ENCODE results near the gene RPTOR.
"Not testable (repeated sequence)": the region's sequence is repeated elsewhere in the genome, so short reads cannot be mapped to it uniquely, and the experiment has no call there.

Gene RPTOR

DNA sequence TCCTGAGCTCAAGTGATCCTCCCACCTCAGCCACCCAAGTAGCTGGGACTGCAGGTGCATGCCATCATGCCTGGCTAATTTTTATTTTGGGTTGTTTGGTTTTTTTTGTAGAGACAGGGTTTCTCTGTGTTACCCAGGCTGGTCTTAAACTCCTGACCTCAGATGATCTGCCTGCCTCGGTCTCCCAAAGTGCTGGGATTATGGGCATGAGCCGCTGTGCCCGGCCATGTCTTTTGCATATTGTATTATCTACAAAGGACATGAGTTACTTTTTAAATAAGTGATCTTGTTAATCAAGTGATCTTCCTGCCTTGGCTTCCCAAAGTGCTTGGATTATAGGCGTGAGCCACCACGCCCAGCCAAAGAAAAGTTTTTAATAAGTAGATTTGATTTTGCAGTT, 252.6 kb downstream of the RPTOR start:
- H3K27ac ChIP-seq (ENCODE audit: low read depth, low read length); H3K27me3 ChIP-seq (ENCODE audit: control insufficient read depth, insufficient read depth, low read length); H3K9ac ChIP-seq (ENCODE audit: low read length); H3K4me1 ChIP-seq (ENCODE audit: control insufficient read depth, insufficient read depth, low read length); H3K36me3 ChIP-seq (ENCODE audit: control insufficient read depth, insufficient read depth, low read length); H3K4me3 ChIP-seq (ENCODE audit: low read length): not testable (repeated sequence)

DNA sequence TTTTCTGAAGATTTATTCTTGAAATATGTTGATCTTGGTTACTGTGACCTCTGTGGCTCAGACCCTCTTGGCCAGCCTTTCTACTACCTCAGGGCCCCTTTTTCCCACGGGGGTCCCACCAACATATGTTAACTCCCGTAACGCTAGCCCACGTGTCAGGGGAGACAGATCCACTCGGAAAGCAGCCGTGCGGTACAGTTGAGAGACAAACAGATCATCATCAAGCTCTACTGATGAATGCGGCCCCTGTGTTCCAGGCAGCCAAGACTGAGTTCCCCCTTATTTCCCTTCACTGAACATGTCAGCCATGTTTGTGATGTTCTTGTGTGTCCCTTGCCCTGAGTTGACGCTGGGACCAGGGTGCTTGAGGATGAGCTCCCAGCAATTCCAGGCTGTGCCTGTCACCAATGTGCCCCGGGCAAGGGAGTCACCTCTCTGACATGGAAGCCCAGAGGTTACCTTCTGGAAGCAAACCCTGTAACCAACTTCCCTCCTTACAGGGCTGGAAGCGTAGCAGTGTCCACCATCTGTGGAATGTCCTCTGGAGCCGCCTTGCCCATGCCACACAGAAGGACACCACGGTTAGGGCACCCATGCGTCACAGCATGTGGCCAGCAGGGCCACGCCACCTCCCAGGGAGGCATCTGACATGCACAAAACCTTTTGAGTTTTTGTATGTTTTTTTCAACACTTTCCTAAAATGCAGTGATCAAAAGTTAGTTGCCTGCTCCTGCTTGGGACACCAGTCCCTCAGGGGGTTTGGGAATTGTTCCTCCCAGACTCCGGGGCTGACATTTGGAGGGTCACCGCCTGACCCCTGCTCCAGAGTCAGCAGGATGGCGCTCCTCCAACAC, 253.3 kb downstream of the RPTOR start:
- no peak overlapping the region for H3K9ac ChIP-seq (ENCODE audit: low read length)
- no peaks in the 10 kb centered on the region for H3K27me3 ChIP-seq (ENCODE audit: control insufficient read depth, insufficient read depth, low read length)
- H3K4me3 ChIP-seq (ENCODE audit: low read length) = no peak overlapping the region
- no peak overlapping the region for H3K27ac ChIP-seq (ENCODE audit: low read depth, low read length)
- H3K4me1 ChIP-seq (ENCODE audit: control insufficient read depth, insufficient read depth, low read length) = peaks cover 6% of the 10 kb centered on the region
- no peaks in the 10 kb centered on the region for H3K36me3 ChIP-seq (ENCODE audit: control insufficient read depth, insufficient read depth, low read length)

DNA sequence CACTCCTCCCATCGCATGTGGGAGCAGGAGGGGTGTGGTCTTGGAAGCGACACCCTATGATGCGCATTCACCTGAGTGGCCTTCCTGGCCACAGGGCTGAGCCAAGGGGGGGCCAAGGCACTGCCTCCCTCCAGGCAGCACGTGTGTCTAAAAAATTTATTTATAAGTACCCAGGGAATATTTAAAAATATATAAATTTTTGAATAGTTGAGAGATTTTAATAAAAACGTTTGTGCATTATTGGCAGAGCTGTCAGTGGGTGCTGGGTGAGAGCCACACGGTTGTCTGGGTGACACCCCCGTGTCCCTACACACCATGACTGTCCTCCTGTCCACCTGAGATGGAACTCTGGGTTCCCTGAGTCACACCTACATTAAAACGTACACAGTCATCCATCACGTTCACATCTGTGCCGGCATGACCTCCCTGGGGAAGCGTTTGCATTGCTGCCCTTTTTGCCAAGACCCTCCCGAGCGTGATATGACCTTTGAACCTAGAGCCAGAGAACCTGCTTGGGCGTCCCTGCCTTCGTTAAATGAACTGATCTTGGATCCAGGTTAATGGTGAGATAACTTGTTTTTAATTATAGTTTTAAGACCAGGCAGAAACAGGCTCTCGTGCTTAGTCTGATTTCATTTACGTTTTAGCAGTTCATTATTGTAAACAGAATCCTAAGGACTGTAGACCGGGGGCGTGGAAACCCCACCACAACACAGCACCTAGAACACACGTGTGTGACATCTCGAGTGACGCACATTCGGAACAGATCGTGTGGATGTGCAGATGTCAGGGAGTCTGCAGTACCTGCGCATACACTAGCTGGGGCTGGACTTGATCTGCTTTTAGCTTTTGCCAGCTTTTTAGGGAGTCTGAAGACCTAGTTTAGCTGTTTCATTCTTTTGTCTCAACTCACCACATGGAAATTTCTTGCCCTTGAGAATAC, 254.2 kb downstream of the RPTOR start:
- Histone ChIP-seq H3K4me1 (ENCODE audit: control insufficient read depth, insufficient read depth, low read length) (no peaks in the 10 kb centered on the region), H3K9ac (ENCODE audit: low read length) (no peak overlapping the region), H3K27ac (ENCODE audit: low read depth, low read length) (no peak overlapping the region), H3K36me3 (ENCODE audit: control insufficient read depth, insufficient read depth, low read length) (no peaks in the 10 kb centered on the region), H3K27me3 (ENCODE audit: control insufficient read depth, insufficient read depth, low read length) (no peaks in the 10 kb centered on the region), H3K4me3 (ENCODE audit: low read length) (no peak overlapping the region)

DNA sequence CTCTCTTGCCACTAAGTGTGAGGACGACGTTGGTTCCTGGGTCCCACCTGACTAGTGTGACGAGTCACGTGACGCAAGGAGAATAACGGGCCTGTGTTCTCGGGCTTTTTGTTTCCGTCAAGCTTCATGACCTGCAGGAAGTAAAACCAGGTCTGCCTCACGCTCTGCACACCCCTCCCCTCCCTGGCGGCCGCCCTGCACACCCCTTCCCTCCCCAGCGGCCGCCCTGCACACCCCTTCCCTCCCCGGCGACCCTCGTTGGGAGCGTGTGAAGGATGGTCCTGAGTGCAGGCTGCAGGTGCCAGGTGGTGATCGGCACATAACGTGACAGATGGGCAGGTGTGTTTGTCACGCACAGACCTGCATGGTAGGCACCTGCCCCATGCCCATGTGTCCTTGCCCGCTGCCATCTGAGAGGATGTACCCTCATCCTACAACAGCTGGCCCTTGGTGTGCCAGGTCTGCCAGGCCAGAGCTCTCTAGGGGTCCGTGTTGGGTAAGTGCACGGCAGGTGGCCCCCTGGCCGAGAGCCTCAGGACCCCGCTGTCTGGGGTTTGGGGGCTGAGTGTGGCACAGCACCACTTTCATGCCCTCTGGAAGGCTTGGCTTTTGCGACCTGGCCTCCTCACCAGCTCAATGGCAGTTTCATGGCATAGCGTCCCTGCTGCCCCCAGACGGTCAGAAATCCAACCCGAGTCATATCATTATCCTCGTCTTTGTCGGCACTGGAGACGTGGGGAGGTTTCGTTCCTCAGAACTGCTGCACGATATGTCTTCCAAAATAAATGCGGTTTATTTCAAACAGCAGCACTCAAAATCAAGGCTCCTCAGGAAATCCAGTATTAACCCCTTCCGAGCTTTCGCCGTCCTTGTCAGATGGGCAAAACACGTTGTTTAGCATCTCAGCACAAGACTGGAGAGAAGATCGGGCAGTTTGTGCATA, 255.2 kb downstream of the RPTOR start:
- Histone ChIP-seq H3K36me3 (ENCODE audit: control insufficient read depth, insufficient read depth, low read length) (no peaks in the 10 kb centered on the region), H3K9ac (ENCODE audit: low read length) (no peak overlapping the region), H3K27ac (ENCODE audit: low read depth, low read length) (no peak overlapping the region), H3K27me3 (ENCODE audit: control insufficient read depth, insufficient read depth, low read length) (no peaks in the 10 kb centered on the region), H3K4me3 (ENCODE audit: low read length) (no peak overlapping the region), H3K4me1 (ENCODE audit: control insufficient read depth, insufficient read depth, low read length) (no peaks in the 10 kb centered on the region)

DNA sequence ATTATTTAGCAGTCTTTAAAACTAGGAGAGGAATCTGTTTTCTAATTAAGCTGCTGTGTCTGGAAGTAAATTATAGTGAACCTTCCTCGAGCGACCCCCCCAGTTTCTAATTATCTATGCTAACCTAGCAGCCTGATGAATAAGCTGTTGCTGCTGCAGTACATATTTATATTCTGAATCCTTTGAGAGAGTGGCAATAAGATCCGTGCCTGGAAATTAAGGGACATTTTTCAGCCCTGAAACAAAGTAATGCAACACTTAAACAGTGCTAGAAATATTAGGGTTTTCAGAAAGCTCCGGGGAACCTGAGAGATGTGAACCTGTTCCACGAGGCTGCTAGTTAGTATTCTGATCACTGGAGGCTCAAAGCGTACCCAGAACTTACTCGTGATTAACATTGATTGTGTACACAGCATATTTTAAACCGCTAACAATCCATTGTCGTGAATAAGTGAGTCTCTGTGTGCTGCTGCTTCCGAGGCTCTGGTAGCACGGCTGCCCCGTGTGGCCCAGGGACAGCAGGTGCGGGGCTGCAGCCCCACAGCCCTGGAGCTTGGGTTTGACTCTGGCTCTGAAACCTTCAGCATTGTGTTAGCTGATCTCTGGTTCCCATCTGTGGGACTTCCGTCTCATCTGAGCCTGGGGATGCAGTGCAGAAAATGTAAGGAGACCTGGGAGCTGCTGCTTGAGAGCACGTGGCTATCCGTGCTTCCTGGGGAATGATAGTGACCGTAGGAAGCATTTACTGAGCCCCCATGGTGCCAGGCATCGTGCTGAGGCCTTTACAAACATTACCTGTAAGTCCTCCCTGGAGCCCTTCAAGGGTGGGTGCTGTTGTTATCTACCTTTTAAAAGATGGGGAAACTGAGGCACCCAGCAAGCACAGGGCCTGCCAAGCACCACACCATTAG, 256.1 kb downstream of the RPTOR start:
- Histone ChIP-seq H3K4me3 (ENCODE audit: low read length) (no peak overlapping the region), H3K36me3 (ENCODE audit: control insufficient read depth, insufficient read depth, low read length) (no peaks in the 10 kb centered on the region), H3K4me1 (ENCODE audit: control insufficient read depth, insufficient read depth, low read length) (no peaks in the 10 kb centered on the region), H3K27me3 (ENCODE audit: control insufficient read depth, insufficient read depth, low read length) (no peaks in the 10 kb centered on the region), H3K27ac (ENCODE audit: low read depth, low read length) (no peak overlapping the region), H3K9ac (ENCODE audit: low read length) (no peak overlapping the region)

DNA sequence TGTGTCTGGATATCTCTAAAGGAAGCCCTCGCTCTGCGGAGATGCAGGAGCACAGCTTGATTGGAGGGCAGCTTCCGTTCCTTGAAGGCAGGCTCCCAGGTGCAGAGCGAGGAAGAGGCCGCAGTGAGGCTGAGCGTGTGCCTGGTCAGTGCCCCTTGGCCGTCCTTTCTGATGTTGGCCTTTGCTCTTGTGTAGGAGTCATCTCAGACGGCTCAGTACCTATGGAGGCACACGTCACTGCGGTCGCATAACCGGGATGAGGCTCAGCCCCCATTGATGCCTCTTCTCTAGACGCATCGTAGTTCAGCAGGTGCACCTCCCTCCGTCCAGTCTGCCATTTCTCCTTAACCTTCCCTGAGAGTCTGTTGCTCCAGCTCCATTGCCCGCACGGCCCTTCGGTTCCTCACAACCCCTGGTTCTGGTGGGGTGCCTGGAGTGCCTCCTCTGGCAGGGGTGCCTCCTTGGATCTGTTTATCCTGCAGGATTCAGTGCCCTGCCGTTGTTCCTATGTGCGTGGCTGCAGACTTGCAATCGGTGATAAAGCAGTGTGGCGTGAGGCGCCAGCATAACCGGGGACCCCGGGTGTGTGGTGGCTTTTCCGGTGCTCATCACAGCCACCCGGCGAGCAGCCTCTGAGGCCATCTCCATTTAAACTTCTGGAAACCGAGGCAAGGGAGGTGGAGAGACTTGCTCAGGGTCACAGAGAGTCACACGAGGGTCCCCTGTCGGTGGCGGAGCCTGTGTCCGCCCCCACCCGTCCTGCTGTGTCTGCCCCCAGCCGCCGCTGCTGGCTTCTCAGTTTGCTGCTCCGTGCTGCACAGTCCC, 258.2 kb downstream of the RPTOR start:
- no peak overlapping the region for H3K27ac ChIP-seq (ENCODE audit: low read depth, low read length)
- no peaks in the 10 kb centered on the region for H3K4me1 ChIP-seq (ENCODE audit: control insufficient read depth, insufficient read depth, low read length)
- H3K4me3 ChIP-seq (ENCODE audit: low read length) = no peak overlapping the region
- no peaks in the 10 kb centered on the region for H3K27me3 ChIP-seq (ENCODE audit: control insufficient read depth, insufficient read depth, low read length)
- H3K9ac ChIP-seq (ENCODE audit: low read length) = no peak overlapping the region
- no peaks in the 10 kb centered on the region for H3K36me3 ChIP-seq (ENCODE audit: control insufficient read depth, insufficient read depth, low read length)

DNA sequence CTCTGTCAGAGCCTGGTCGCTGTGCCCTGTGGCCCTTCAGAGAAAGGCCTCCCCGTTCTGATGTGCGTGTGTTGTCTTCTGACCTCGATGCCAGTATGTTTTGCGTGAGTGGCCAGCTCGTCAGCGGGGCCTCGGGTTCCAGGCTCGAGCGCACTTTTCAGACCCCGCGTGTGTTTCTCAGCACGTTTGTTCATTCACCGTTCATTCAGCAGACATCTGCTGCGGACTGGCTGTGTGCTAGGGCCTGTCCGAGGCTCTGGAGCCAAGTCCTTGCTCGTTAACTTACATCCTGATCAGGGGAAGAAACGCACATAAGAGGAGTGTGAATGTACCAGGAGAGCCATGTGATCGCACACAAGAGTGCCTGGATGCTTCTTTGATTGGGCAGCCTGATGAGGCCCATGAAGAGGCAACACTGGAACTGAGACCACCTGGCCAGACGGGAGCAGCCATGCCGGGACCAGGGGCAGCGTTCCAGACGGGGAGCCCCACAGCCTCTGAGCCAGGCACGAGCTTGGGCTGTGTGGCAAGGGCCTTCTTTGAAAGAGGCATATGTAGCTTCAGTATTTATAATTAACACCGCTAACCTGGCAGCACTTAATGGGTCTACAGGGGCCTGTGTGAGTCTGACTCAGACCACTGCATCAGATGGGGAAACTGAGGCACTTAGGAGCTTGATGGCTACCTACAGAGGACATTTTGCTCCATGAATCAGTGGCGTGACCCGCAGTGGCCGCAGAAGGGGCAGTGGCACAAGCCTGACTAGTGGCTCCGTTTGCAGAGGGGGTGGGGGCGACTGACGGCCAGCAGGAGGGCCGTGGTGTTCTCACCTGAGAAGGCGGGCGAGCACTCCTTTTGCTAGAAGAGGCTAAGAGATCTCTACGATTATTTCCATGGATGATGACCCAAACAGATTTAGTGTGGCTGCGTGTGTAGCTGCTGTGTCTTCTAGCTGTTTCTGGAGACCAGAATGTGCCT, 259.1 kb downstream of the RPTOR start:
- Histone ChIP-seq H3K36me3 (ENCODE audit: control insufficient read depth, insufficient read depth, low read length) (no peaks in the 10 kb centered on the region), H3K27me3 (ENCODE audit: control insufficient read depth, insufficient read depth, low read length) (no peaks in the 10 kb centered on the region), H3K27ac (ENCODE audit: low read depth, low read length) (no peak overlapping the region), H3K4me3 (ENCODE audit: low read length) (no peak overlapping the region), H3K9ac (ENCODE audit: low read length) (no peak overlapping the region), H3K4me1 (ENCODE audit: control insufficient read depth, insufficient read depth, low read length) (no peaks in the 10 kb centered on the region)

DNA sequence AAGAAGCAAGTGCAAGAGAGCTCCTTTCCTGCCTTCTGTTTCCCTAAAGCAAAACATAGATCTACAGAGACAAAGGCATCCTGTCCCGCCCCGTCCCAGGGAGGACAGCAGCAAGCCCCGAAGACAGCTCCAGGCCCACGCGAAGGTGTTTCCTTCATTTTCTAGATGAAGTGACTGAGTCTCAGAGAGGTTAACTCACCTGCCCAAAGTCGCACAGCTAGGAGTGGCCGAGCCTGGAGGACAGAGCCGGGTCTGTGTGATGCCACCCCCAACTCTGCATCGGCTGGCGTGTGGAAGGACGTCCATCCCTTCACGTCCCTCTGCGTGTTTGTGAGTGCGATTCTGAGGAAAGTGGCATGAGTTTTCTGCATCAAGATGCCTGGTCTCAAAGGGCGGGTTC, 259.8 kb downstream of the RPTOR start:
- H3K36me3 ChIP-seq (ENCODE audit: control insufficient read depth, insufficient read depth, low read length) = no peaks in the 10 kb centered on the region

DNA sequence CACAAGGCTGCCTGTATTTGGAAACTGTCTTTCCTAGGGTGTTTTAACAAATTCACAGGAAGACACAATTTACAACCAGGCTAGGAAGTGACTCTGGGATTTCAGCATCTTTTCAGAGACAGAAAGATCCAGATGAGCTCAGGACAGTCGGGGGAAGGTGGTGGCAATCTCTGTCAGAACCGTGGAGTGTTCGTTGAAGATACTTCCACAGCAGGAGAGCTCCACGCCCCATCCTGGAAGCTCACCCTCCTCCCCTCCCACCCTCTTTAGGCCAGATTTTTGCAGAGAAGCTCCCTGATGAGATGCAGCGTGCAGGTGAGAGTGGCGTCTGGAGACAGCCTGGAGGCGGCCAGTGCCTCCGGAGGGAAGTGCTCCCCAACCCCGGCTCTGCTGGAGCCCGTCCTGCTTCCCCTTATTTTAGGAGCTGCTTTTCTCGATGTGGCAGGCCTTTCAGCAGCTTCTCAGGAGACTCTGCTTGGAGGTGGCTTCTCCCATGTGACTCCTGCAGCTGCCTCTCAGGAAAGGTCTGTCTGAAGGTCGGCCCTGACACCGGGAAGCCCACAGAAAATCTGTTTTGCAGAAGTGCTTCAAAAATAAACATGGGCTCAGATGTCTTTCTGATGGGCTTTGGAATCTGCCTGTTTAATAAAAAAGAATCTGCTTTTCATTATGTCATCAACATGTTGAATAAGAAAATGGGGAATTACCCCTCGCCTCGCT, 260.6 kb downstream of the RPTOR start:
- Histone ChIP-seq H3K4me3 (ENCODE audit: low read length) (no peak overlapping the region), H3K36me3 (ENCODE audit: control insufficient read depth, insufficient read depth, low read length) (no peaks in the 10 kb centered on the region), H3K27me3 (ENCODE audit: control insufficient read depth, insufficient read depth, low read length) (no peaks in the 10 kb centered on the region), H3K4me1 (ENCODE audit: control insufficient read depth, insufficient read depth, low read length) (no peaks in the 10 kb centered on the region), H3K27ac (ENCODE audit: low read depth, low read length) (no peak overlapping the region), H3K9ac (ENCODE audit: low read length) (no peak overlapping the region)

More for the DNA sequence above, 259.8 kb downstream of the RPTOR start:
- Histone ChIP-seq H3K27ac (ENCODE audit: low read depth, low read length) (no peak overlapping the region), H3K27me3 (ENCODE audit: control insufficient read depth, insufficient read depth, low read length) (no peaks in the 10 kb centered on the region), H3K4me1 (ENCODE audit: control insufficient read depth, insufficient read depth, low read length) (no peaks in the 10 kb centered on the region), H3K9ac (ENCODE audit: low read length) (no peak overlapping the region), H3K4me3 (ENCODE audit: low read length) (no peak overlapping the region)

All from rectal smooth muscle tissue (tissue), 1 donor.